Upper lobe of right lung (tissue), 1 donor: ENCODE data around the gene FAM163A. TPM values are rescaled to one million over a fixed set of nuclear protein-coding genes. Genes with fewer than 3 reads are reported as not detected.
"Not testable (repeated sequence)": the region's sequence is repeated elsewhere in the genome, so short reads cannot be mapped to it uniquely, and the experiment has no call there.

Experiments used
- ATAC-seq: fragments of 200-7000 bp; cut with Tn5 transposase; one replicate; pipeline ENCODE4 v1.9.1; 2020; ENCODE audit warnings: mild to moderate bottlenecking, moderate library complexity
- DNase-seq: peaks from one replicate; pipeline ENCODE4 v3.0.0-alpha.2; 2020
- H3K27ac ChIP-seq: fragments of 200-600 bp; one replicate; pipeline ENCODE4 v1.8.0; 2022
- H3K27me3 ChIP-seq: fragments of 200-600 bp; one replicate; pipeline ENCODE4 v1.8.0; 2022; ENCODE audit warnings: mild to moderate bottlenecking
- H3K36me3 ChIP-seq: fragments of 200-600 bp; one replicate; pipeline ENCODE4 v1.8.0; 2022
- H3K4me1 ChIP-seq: fragments of 200-600 bp; one replicate; pipeline ENCODE4 v1.8.0; 2022
- H3K4me3 ChIP-seq: fragments of 200-600 bp; one replicate; pipeline ENCODE4 v1.8.0; 2022; ENCODE audit warnings: mild to moderate bottlenecking
- H3K9me3 ChIP-seq: fragments of 200-600 bp; one replicate; pipeline ENCODE4 v1.8.0; 2022
- CTCF ChIP-seq: fragments of 200-600 bp; IDR thresholded peaks from one replicate; pipeline ENCODE4 v1.8.0; 2022; ENCODE audit warnings: antibody characterized with exemption
- intact Hi-C: fragments of 100-400 bp; cut with DNase I; formaldehyde crosslinking; loops from one replicate; pipeline ENCODE4 v1.11.0; 2022
- long read RNA-seq: library from polyadenylated mRNA; unstranded; transcript quantifications from one replicate; pipeline ENCODE4 v2.0.0, GENCODE V29; 2021
- total RNA-seq: library from RNA; stranded (reverse); fragmentation: NEBNext Ultra II Directional; extraction: Animal tissue kit (Norgen Biotek cat#: 25700); gene quantifications from one replicate; pipeline ENCODE4 v1.2.1, GENCODE V29; 2021
- donor health status: DM: no; HTN: yes; CAD: no; lungs with severe emphysema.

The FAM163A gene
- total RNA-seq = not detected
- long read RNA-seq = 0 reads

GRCh38 chr1:179742717-179743678 is at the start of gene FAM163A:
TSS of gene FAM163A (plus strand) at chr1:179743291. CDS start at chr1:179813098, 69,807 bp downstream.
- peaks cover 57% of the 10 kb centered on the region for H3K27me3 ChIP-seq
- H3K4me3 ChIP-seq = peak within 1 kb of the TSS; percentile 12
- H3K9me3 ChIP-seq = no peaks in the 10 kb centered on the region
- H3K27ac ChIP-seq = no peak within 1 kb of the TSS
- DNase-seq (no peak), ATAC-seq (peak; percentile 15)
- intact Hi-C loops = no loop called here
- H3K4me1 ChIP-seq = peaks cover 7% of the 10 kb centered on the region
- TF ChIP-seq CTCF = no peak
- no peaks in the 10 kb centered on the region for H3K36me3 ChIP-seq

DNA sequence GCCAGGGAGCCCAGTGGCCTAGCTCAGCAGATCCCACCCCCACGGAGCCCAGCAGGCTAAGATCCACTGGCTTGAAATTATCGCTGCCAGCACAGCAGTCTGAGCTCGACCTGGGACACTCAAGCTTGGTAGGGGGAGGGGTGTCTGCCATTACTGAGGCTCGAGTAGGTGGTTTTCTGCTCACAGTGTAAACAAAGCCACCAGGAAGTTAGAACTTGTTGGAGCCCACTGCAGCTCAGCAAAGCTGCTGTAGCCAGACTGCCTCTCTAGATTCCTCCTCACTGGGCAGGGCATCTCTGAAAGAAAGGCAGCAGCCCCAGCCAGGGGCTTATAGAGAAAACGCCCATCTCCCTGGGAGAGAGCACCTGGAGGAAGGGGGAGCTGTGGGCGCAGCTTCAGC is 48.6 kb upstream of the FAM163A start:
- H3K27me3 ChIP-seq, H3K27ac ChIP-seq, H3K4me3 ChIP-seq, H3K36me3 ChIP-seq, intact Hi-C loops, H3K9me3 ChIP-seq, DNase-seq, ATAC-seq, H3K4me1 ChIP-seq: not testable (repeated sequence)

DNA sequence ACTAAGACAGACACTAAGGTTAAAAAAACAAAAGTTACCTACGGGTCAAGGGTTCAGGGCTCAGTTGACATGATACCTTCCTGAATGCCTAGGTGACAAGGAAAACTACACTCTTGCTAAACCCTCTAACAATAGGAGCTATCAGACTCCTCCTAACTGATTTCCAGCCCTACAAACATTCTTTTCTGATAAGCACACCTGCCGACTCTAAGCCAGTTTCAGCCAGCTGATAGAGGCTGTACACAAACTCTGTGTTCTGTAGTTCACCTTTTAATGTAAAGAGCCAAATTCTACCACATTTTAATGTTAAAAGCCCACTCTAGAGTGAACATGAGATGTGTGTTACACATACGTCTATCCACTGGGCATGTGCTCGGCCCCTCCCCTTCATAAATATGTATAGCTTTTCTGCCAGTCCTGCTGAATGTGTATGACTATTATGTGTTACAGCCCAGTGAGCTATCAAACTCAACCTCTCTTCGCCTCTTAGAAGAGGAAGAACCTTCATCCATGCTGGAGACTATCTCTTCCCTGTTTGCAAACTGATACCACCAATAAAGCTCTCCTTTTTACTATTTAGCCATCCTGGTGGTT is 40.0 kb upstream of the FAM163A start:
- no peaks in the 10 kb centered on the region for H3K4me1 ChIP-seq
- intact Hi-C loops = no loop called here
- no peak overlapping the region for H3K4me3 ChIP-seq
- no peak for TF ChIP-seq CTCF
- DNase-seq (no peak), ATAC-seq (no peak)
- no peaks in the 10 kb centered on the region for H3K36me3 ChIP-seq
- no peaks in the 10 kb centered on the region for H3K9me3 ChIP-seq
- no peak overlapping the region for H3K27ac ChIP-seq
- H3K27me3 ChIP-seq = no peaks in the 10 kb centered on the region

DNA sequence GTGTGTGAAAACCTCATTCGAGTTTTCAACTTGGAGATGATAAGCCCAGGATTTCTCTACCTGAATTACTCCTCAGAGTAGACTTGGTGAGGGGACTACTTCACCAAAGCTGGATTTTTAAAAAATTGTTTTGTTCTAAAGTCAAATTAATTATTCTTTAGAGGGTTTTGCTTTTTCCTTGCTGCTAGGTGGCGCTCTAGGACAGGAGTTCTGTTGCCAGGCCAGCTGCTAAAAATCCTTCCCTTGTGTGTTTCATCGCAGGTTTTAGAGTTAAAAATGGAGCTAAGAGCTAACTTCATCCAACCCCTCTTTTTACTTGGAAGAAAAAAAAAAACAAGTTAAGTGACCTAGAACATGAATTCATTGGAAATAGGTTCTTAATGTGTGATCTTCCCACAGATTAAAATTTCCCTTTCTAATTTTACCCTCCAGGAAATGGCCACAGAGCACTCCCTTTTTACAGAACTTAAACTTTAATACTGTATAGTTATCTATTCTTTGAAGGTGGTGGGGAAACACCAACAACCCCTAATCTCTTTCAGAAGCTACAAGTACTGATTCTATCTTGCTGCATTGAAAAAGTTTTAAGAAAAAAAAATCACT is 36.7 kb upstream of the FAM163A start:
- Histone ChIP-seq H3K27me3 (no peaks in the 10 kb centered on the region), H3K27ac (no peak overlapping the region), H3K4me3 (no peak overlapping the region), H3K36me3 (no peaks in the 10 kb centered on the region), H3K9me3 (no peaks in the 10 kb centered on the region), H3K4me1 (peaks cover 4% of the 10 kb centered on the region)
- ATAC-seq (peak; percentile 49), DNase-seq (no peak)
- intact Hi-C loops = loop anchor here (5.0 kb wide), 1 partner anchor 106 kb away; no protein-coding TSS in a partner anchor
- peak; percentile 66 for TF ChIP-seq CTCF

GRCh38 chr1:179707406-179707805 is 35.7 kb upstream of the FAM163A start:
- H3K36me3 ChIP-seq = no peaks in the 10 kb centered on the region
- no peaks in the 10 kb centered on the region for H3K9me3 ChIP-seq
- DNase-seq (no peak), ATAC-seq (no peak)
- no peak overlapping the region for H3K4me3 ChIP-seq
- H3K4me1 ChIP-seq = peaks cover 4% of the 10 kb centered on the region
- H3K27me3 ChIP-seq = no peaks in the 10 kb centered on the region
- TF ChIP-seq CTCF = no peak
- intact Hi-C loops = loop anchor here (5.0 kb wide), 1 partner anchor 105 kb away; no protein-coding TSS in a partner anchor
- no peak overlapping the region for H3K27ac ChIP-seq
